Upper lobe of left lung (tissue), 6 donors: Measurements from ENCODE around the gene RAB13. TPM values are rescaled to one million over a fixed set of nuclear protein-coding genes. Genes with fewer than 3 reads are reported as not detected.
"Not testable (repeated sequence)": the region's sequence is repeated elsewhere in the genome, so short reads cannot be mapped to it uniquely, and the experiment has no call there.

ENCODE experiments used
- ATAC-seq, 2 donors: fragments of 200-7000 bp; cut with Tn5 transposase; one replicate each; pipeline ENCODE4 v1.9.1; 2022; ENCODE audit warnings: mild to moderate bottlenecking in 2 of 2, moderate library complexity in 2 of 2; ENCODE audit not compliant: low FRiP score in 2 of 2
- DNase-seq, 2 donors: peaks; one replicate each; pipeline ENCODE4 v3.0.0-alpha.2; 2019 to 2020
- H3K27ac ChIP-seq, 4 donors: fragments of 200-600 bp; sonication (generic); one replicate each; pipeline ENCODE4 v1.5.1; 2016 to 2019
- H3K27me3 ChIP-seq, 4 donors: fragments of 200-600 bp; sonication (generic); one replicate each; pipeline ENCODE4 v1.5.1; 2017 to 2019
- H3K36me3 ChIP-seq, 4 donors: fragments of 200-600 bp; sonication (generic); one replicate each; pipeline ENCODE4 v1.5.1; 2016 to 2019
- H3K4me1 ChIP-seq, 4 donors: fragments of 200-600 bp; sonication (generic); one replicate each; pipeline ENCODE4 v1.5.1; 2018 to 2019
- H3K4me3 ChIP-seq, 4 donors: fragments of 200-600 bp; sonication (generic); one replicate each; pipeline ENCODE4 v1.5.1; 2017 to 2019; ENCODE audit warnings: mild to moderate bottlenecking in 2 of 4, moderate library complexity in 1 of 4
- H3K9me3 ChIP-seq, 4 donors: fragments of 200-600 bp; sonication (generic); one replicate each; pipeline ENCODE4 v1.5.1; 2018 to 2019
- EP300 ChIP-seq, 4 donors: sonication (generic); formaldehyde crosslinking; IDR thresholded peaks; one replicate each; pipeline ENCODE4 v1.5.1; 2017; ENCODE audit warnings: antibody characterized with exemption in 4 of 4, control low read depth in 2 of 4
- POLR2A ChIP-seq, 4 donors: fragments of 450-650 bp; IDR thresholded peaks; one replicate each; pipeline ENCODE4 v1.5.1; 2016 to 2017; ENCODE audit warnings: antibody characterized with exemption in 4 of 4, mild to moderate bottlenecking in 2 of 4
- POLR2AphosphoS5 ChIP-seq, 2 donors: sonication (generic); formaldehyde crosslinking; IDR thresholded peaks; one replicate each; pipeline ENCODE4 v1.5.1; 2017; ENCODE audit warnings: antibody characterized with exemption in 2 of 2
- WGBS, 2 donors: methylation state at CpG; one replicate each; pipeline ENCODE4 v1.1.5; 2017 to 2018; 5-methylcytosine and 5-hydroxymethylcytosine counted together
- total RNA-seq, 6 donors: library from RNA; depleted of rRNA in 4 of 6; stranded (reverse); fragments of >200 nt in 4 of 6; gene quantifications; one replicate each; pipeline versions ENCODE4 v1.1.0 to v1.2.1, GENCODE V29; 2016 to 2021
- TF ChIP-seq, protein P1 (sequence below), 6 experiments: fragments of 450-650 bp in 4 of 6; fragments of 200-600 bp in 2 of 6; sonication (generic) in 2 of 6; IDR thresholded peaks; one replicate each; pipeline ENCODE4 v1.5.1; 2016 to 2019; ENCODE audit warnings: antibody characterized with exemption in 6 of 6
- donor health status: DM: no; HTN: no; CAD: no; lungs with moderate emphysema.
- donor health status: DM: no; HTN: yes; CAD: no; lungs with severe emphysema.

RAB13 gene
- total RNA-seq, 6 donors from 2014 or later = 33.9 to 116 (median 56.6) TPM

DNA sequence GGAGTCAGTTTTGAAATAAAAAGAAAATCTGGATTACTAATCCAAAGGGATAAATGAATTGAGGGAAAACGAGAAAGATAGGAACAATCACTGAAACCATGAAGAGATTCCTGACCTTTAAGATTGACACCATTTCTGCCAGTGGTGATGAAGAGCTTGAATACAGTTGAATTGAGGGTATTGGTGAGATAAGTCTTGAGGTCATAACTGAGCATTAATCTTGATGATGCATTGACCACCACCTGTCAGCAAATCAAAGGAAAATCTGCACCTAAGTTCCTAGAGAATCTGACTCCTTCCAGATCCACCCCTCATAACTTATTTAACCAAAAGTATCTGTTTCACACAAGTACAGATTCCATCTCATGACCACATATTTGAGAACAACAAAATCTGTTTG, 26.0 kb upstream of the RAB13 start:
- Histone ChIP-seq H3K4me3 (no peak overlapping the region), H3K27me3 (no peaks in the 10 kb centered on the region), H3K27ac (no peak overlapping the region), H3K9me3 (no peaks in the 10 kb centered on the region), H3K4me1 (no peaks in the 10 kb centered on the region), H3K36me3 (no peaks in the 10 kb centered on the region)
- 62 to 82% methylated on average over 1 of the region's 1 CpG for WGBS, 2 donors
- DNase-seq (no peak), ATAC-seq (no peak)
- TF ChIP-seq POLR2AphosphoS5 (IDR thresholded peaks at IDR 0.05) = no peak
- no peak for TF ChIP-seq EP300 (IDR thresholded peaks at IDR 0.05)
- TF ChIP-seq, protein P1, sequence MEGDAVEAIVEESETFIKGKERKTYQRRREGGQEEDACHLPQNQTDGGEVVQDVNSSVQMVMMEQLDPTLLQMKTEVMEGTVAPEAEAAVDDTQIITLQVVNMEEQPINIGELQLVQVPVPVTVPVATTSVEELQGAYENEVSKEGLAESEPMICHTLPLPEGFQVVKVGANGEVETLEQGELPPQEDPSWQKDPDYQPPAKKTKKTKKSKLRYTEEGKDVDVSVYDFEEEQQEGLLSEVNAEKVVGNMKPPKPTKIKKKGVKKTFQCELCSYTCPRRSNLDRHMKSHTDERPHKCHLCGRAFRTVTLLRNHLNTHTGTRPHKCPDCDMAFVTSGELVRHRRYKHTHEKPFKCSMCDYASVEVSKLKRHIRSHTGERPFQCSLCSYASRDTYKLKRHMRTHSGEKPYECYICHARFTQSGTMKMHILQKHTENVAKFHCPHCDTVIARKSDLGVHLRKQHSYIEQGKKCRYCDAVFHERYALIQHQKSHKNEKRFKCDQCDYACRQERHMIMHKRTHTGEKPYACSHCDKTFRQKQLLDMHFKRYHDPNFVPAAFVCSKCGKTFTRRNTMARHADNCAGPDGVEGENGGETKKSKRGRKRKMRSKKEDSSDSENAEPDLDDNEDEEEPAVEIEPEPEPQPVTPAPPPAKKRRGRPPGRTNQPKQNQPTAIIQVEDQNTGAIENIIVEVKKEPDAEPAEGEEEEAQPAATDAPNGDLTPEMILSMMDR (IDR thresholded peaks at IDR 0.05) = no peak
- TF ChIP-seq POLR2A (IDR thresholded peaks at IDR 0.05) = no peak

DNA sequence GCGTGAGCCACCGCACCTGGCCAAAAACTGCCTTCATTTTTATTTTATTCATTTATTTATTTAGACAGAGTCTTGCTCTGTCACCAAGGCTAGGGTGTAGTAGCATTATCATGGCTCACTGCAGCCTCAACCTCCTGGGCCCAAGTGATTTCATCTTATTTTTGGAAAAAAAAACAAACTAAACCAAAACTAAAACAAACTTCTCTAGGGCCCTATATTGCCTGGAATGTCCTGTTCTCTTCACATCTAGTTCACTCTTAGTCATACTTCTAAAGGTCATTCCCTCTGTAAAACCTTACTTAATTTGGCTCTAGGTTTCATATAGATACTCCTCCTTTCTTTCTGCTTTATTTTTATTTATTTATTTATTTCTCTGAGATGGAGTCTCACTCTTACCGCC, 20.0 kb upstream of the RAB13 start:
- H3K27ac ChIP-seq = no peak overlapping the region
- ATAC-seq = no peak
- 94 to 95% methylated on average over 3 of the region's 3 CpGs for WGBS, 2 donors

DNA sequence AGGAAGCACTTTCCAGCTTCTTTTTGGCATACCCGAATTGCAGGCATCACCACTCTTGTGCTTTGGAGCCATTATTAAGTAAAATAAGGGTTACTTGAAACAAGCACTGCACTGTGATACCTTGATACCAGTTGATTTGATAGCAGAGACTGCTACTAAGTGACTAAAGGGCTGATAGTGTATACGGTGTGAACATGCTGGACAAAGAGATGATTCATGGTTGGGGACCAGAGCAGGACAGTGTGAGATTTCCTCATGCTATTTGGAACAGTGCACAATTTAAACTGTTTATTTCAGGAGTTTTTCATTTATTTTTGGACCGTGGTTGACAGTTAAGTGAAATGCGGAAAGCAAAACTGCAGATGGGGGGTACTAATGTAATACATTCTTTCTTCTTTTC, 14.3 kb upstream of the RAB13 start:
- ATAC-seq (no peak), DNase-seq (no peak)
- Histone ChIP-seq H3K4me1 (no peaks in the 10 kb centered on the region), H3K9me3 (no peaks in the 10 kb centered on the region), H3K4me3 (no peak overlapping the region), H3K36me3 (peaks cover 0 to 9% (median 4%) of the 10 kb centered on the region in 4 donors), H3K27me3 (no peaks in the 10 kb centered on the region), H3K27ac (no peak overlapping the region)
- TF ChIP-seq POLR2AphosphoS5 (IDR thresholded peaks at IDR 0.05) = no peak
- TF ChIP-seq POLR2A (IDR thresholded peaks at IDR 0.05) = no peak
- WGBS, 2 donors = 86 to 87% methylated on average over 4 of the region's 4 CpGs

More for the DNA sequence above, 20.0 kb upstream of the RAB13 start:
- no peak for TF ChIP-seq EP300 (IDR thresholded peaks at IDR 0.05)
- no peak for TF ChIP-seq POLR2A (IDR thresholded peaks at IDR 0.05)
- TF ChIP-seq, protein P1 (IDR thresholded peaks at IDR 0.05) = no peak
- no peak for TF ChIP-seq POLR2AphosphoS5 (IDR thresholded peaks at IDR 0.05)
- Histone ChIP-seq H3K4me1 (no peaks in the 10 kb centered on the region), H3K9me3 (no peaks in the 10 kb centered on the region), H3K36me3 (no peaks in the 10 kb centered on the region), H3K27me3 (no peaks in the 10 kb centered on the region), H3K4me3 (no peak overlapping the region)
- no peak for DNase-seq

DNA sequence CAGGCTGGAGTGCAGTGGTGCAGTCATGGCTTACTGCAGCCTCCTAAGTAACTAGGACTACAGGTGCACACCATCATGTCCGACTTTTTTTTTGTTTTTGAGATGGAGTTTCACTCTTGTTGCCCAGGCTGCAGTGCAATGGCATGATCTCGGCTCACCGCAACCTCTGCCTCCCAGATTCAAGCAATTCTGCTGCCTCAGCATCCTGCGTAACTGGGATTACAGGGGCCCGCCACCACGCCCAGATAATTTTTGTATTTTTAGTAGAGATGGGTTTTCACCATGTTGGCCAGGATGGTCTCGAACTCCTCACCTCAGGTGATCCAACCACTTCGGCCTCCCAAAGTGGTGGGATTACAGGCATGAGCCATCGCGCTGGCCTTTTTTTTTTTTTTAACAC, 10.7 kb upstream of the RAB13 start:
- not testable (repeated sequence) for H3K9me3 ChIP-seq, H3K4me3 ChIP-seq, H3K27me3 ChIP-seq, ATAC-seq, DNase-seq, H3K27ac ChIP-seq
- WGBS, 2 donors = 93 to 96% methylated on average over 10 of the region's 10 CpGs
- Histone ChIP-seq H3K4me1 (peaks cover 17 to 30% (median 19%) of the 10 kb centered on the region in 4 donors), H3K36me3 (peaks cover 8 to 40% (median 35%) of the 10 kb centered on the region in 4 donors)

DNA sequence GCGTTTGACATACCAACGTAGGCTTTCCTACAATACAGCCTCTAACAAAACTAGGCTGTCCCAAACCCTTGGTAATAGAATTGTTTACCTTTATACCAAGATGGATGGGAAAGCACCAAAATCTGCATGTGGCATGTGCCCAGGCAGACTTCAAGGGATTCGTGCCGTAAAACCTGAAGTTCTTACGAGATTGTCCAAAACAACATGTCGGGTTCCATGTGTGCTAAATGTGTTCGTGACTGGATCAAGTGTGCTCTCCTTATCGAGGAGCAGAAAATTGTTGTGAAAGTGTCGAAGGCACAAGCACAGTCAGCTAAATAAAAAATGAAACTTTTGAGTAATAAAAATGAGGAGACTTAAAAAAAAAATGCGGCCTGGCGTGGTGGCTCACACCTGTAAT, 9.5 kb upstream of the RAB13 start:
- WGBS, 2 donors = 98% methylated on average over 11 of the region's 11 CpGs
- Histone ChIP-seq H3K9me3 (no peaks in the 10 kb centered on the region), H3K4me3 (no peak overlapping the region), H3K27ac (no peak overlapping the region), H3K36me3 (peaks cover 12 to 46% (median 37%) of the 10 kb centered on the region in 4 donors), H3K4me1 (peaks cover 22 to 38% (median 25%) of the 10 kb centered on the region in 4 donors), H3K27me3 (no peaks in the 10 kb centered on the region)
- DNase-seq (no peak), ATAC-seq (no peak)
- TF ChIP-seq EP300 (IDR thresholded peaks at IDR 0.05) (no peak), POLR2A (IDR thresholded peaks at IDR 0.05) (no peak)
- TF ChIP-seq, protein P1 (IDR thresholded peaks at IDR 0.05) = no peak

DNA sequence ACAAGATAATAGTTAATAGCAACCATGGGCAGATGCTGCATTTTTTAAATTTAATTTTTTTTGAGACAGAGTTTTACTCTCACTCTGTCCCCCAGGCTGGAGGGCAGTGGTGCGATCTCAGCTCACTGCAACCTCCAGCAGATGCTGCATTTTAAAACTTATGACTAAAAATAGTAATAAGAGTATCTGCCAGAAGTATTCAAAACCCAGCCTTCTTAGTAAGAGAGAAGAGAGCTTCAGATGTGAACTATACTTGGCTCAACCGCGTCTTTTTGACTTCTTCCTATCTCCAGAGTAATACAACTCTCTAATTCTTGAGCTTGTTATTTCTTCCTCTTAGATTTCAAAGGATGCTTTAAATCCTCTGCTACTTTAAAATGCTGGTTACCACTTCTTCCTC, 9.1 kb upstream of the RAB13 start:
- Histone ChIP-seq H3K27ac (no peak overlapping the region), H3K4me3 (no peak overlapping the region), H3K27me3 (no peaks in the 10 kb centered on the region), H3K36me3 (peaks cover 12 to 46% (median 37%) of the 10 kb centered on the region in 4 donors), H3K9me3 (no peaks in the 10 kb centered on the region), H3K4me1 (peaks cover 22 to 40% (median 26%) of the 10 kb centered on the region in 4 donors)
- TF ChIP-seq POLR2AphosphoS5 (IDR thresholded peaks at IDR 0.05) = no peak
- no peak for TF ChIP-seq EP300 (IDR thresholded peaks at IDR 0.05)
- TF ChIP-seq, protein P1 (IDR thresholded peaks at IDR 0.05) = no peak
- DNase-seq = no peak
- no peak for ATAC-seq
- WGBS, 2 donors = 79 to 96% methylated on average over 3 of the region's 3 CpGs
